Measurements from ENCODE around the gene GTF2F1. TPM values are rescaled to one million over a fixed set of nuclear protein-coding genes. Genes with fewer than 3 reads are reported as not detected.

Gene GTF2F1
- total RNA-seq, 1 experiment from 2014 or later: 59.9 TPM

DNA sequence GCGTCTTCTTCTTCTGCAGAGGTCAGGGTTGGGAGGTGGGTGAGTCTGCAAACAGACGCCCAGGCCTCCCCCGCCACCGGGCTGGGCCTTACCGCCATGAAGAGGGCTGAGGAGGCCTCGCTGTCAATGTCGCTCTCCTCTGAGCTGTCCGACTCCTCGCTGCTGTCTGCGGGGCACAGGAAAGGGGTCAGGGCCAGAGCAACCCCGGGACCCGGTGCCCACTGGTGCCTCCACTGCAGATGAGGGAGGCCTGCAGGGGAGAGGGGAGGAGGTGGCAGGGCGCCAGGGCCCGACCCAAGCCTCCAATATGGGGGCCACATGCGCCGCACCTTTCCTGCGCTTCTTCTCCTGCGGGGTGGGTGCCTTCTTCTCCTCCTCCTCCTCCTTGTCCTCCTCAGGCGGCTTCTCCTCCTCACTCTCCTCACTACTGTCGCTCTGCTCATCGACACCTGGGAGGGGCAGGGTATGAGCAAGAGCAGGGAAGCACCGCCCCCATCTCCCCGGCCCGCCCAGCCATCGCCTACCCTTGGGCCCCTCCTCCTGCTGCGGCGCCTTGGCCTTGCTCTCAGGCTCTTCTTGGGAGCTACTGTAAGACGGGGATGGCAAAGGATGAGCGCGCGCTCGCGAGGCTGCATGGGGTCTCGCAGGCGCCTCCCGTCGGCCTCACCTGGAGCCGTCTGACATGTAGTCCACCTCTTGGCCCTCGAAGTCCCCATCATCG lies 11.8 kb downstream of the GTF2F1 start:
- Histone ChIP-seq H3K27me3 (ENCODE audit: control insufficient read depth, insufficient read depth, low read length) (no peaks in the 10 kb centered on the region), H3K4me3 (ENCODE audit: insufficient read depth, low read depth, low read length) (no peak overlapping the region), H3K36me3 (replicated peaks; ENCODE audit: control insufficient read depth, insufficient read depth, low read length) (peaks cover 26% of the 10 kb centered on the region)
- peak; percentile 56 for DNase-seq

DNA sequence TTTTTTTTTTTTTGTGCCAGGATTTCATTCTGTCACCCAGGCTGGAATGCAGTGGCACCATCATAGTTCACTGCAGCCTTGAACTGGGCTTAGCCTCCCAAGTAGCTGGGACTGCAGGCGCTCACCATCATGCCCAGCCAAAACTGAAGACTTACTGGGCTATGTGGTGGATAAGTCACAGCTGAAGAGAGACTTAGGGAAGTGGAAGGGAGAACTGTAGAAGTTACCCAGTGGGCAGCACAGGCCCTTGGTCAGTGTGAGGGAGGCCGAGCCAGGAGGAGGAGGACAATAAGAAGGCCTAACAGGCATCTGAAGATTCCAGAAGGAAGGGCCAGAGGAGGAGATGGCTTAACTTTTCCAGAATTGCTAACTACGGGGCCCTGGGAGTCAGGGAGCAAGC lies 13.2 kb downstream of the GTF2F1 start:
- no peak overlapping the region for H3K4me3 ChIP-seq (ENCODE audit: insufficient read depth, low read depth, low read length)
- peaks cover 24% of the 10 kb centered on the region for H3K36me3 ChIP-seq (replicated peaks; ENCODE audit: control insufficient read depth, insufficient read depth, low read length)
- H3K27me3 ChIP-seq (ENCODE audit: control insufficient read depth, insufficient read depth, low read length): no peaks in the 10 kb centered on the region
- DNase-seq: no peak

DNA sequence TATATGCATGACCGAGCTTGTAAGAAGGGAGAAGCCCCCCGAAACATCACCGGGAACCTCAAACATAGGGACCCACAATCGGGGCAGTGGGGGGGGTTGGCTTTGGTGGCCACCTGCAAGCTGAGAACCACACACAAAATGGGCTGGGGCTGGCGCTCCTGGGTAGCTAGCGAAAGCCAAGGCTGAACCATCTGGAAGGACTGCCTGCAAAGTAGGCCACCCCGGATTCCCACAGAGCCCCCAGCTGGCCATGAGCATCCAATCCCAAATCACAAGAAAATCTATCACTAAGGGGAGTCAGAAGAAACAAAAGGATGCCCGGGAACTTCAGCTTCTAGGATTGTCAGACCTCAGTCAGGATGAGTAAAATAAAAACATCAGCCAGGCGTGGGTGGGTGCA lies 14.5 kb downstream of the GTF2F1 start:
- peak; percentile 44 for DNase-seq
- H3K4me3 ChIP-seq (ENCODE audit: insufficient read depth, low read depth, low read length): no peak overlapping the region
- H3K27me3 ChIP-seq (ENCODE audit: control insufficient read depth, insufficient read depth, low read length): no peaks in the 10 kb centered on the region
- H3K36me3 ChIP-seq (replicated peaks; ENCODE audit: control insufficient read depth, insufficient read depth, low read length): peaks cover 22% of the 10 kb centered on the region

DNA sequence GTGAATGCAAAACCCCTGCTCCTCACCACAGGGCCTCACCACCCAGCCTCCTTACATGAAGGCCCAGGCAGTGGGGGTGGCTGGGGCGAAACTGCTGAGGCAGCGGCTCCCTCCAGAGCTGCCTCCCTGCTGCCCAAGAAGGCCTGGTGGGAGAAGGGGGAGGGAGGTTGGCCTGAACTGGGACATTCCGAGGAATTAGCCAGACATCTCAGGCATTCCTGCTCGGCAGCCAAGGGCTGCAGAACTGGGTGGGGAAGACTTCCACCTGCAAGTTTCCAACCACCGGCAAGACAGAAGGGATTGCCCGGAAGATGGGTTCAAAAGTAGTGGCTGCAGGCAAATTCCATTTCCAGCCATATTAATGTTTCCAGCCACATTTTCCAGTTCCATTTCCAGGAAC lies 14.9 kb downstream of the GTF2F1 start:
- peaks cover 19% of the 10 kb centered on the region for H3K36me3 ChIP-seq (replicated peaks; ENCODE audit: control insufficient read depth, insufficient read depth, low read length)
- H3K27me3 ChIP-seq (ENCODE audit: control insufficient read depth, insufficient read depth, low read length): no peaks in the 10 kb centered on the region
- peak; percentile 58 for DNase-seq
- H3K4me3 ChIP-seq (ENCODE audit: insufficient read depth, low read depth, low read length): no peak overlapping the region

DNA sequence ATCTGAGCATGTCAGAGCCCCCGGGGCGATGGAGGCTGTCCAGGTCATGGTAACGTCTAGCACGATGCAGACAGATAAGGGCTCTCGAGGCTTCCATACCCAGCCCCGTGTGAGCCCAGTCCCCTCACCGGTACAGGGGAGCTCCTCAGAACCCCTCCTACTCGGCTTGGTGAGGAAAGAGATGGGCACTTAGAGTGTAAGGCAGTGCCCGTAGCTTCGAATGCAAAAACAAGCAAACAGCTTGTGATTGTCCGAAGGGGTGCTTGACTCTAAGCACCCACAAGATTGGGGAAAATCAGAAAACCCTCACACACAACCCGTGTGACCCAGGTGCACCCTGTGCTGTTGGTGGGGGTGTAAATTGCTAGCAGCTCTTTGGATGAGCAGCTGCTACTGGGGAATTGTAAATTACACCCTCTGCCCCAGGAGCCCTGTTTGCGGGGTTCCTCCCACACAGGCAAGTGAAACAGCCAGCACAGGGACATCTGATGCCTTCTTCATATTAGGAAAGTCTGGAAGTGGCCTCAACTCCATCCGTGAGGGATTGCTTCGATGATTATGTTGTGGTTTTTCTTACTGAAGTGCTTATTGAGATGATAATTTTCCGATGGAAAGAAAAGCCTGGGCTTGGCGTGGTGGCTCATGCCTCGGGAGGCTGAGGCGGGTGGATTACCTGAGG lies 16.3 kb downstream of the GTF2F1 start:
- Histone ChIP-seq H3K36me3 (replicated peaks; ENCODE audit: control insufficient read depth, insufficient read depth, low read length) (peaks cover 16% of the 10 kb centered on the region), H3K27me3 (ENCODE audit: control insufficient read depth, insufficient read depth, low read length) (no peaks in the 10 kb centered on the region), H3K4me3 (ENCODE audit: insufficient read depth, low read depth, low read length) (no peak overlapping the region)
- DNase-seq: peak; percentile 38

DNA sequence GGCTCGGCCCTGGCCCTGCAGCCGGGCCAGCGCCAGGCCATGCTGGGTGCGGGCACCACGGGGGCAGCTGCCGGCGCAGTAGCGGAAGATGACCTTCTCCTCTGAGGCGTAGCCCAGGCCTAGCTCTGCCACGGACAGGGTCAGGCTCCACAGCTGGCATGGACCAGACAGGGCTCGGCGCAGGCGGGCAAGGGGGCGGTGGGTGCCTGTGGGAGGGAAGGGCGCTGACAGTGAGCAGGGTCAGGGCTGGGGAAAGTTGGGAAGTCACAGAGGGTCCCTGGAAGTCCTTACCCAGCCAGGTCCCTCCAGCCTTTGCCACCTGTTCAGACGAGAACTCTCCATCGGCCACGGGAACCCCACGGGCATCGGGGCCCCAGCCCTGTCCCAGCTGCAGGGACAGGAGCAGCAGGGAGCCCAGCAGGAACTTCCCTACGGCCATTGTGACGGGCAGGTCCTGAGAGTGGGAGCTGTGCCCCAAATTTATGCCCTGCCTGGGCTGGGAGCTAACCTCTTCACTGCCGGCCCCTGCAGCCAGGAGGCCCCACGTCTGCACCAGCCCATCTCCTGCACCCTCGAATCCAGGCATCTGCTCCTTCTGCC lies 17.5 kb downstream of the GTF2F1 start, which contains the start of gene PSPN:
TSS of gene PSPN (minus strand) at position 523 of the 600 bp plus-strand sequence. CDS start at position 439, 84 bp downstream.
- no peak within 1 kb of the TSS for H3K4me3 ChIP-seq (ENCODE audit: insufficient read depth, low read depth, low read length)
- H3K27me3 ChIP-seq (ENCODE audit: control insufficient read depth, insufficient read depth, low read length): no peaks in the 10 kb centered on the region
- H3K36me3 ChIP-seq (replicated peaks; ENCODE audit: control insufficient read depth, insufficient read depth, low read length): peaks cover 11% of the 10 kb centered on the region
- DNase-seq: peak; percentile 48

DNA sequence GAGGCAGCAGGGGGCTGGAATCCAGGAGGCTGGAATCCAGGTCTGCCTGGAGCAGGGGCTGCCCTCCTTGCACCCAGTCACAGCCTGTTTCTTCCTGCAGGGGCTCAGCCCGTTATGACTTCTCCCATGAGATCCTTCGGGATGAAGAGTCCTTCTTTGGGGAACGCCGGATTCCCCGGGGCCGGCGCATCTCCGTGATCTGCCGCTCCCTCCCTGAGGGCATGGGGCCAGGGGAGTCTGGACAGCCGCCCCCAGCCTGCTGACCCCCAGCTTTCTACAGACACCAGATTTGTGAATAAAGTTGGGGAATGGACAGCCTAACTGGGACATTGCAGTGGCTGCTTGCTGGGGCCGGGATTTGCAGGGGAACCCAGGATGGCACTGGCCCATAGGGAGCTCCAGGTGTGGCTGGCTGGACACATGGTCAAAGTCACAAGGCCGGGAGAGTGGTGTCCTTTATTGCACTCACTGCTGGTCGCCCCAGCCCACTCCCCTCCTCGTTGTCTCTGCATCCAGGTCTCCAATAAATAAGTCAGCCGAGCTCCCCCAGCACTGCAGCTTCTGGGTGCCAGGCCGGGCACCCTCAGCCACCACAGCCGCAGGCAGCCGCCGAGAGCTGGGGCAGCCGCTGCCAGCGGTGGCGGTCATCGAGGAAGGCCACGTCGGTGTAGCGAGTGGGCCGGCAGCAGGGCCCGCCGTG lies 18.1 kb downstream of the GTF2F1 start:
- H3K4me3 ChIP-seq (ENCODE audit: insufficient read depth, low read depth, low read length): no peak overlapping the region

DNA sequence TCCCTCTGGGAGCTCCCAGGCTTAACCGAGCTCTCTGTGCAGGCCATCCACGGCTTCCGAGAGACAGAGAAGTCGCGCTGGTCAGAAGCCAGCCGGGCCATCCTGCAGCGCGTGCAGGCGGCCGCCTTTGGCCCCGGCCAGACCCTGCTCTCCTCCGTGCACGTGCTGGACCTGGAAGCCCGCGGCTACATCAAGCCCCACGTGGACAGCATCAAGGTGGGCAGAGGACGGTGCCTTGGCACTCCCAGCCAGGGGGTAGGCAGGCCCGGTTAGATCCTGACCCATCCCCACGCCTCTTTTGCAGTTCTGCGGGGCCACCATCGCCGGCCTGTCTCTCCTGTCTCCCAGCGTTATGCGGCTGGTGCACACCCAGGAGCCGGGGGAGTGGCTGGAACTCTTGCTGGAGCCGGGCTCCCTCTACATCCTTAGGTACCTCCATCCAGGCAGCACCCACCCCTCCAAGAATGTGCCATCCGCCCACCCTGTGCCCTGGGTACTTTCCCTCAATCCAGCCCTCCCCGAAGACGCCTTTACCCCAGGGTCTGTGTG lies 18.7 kb downstream of the GTF2F1 start:
- H3K4me3 ChIP-seq (ENCODE audit: insufficient read depth, low read depth, low read length): peak overlapping the region; percentile 37
- no peaks in the 10 kb centered on the region for H3K27me3 ChIP-seq (ENCODE audit: control insufficient read depth, insufficient read depth, low read length)
- DNase-seq: peak; percentile 49
- no peaks in the 10 kb centered on the region for H3K36me3 ChIP-seq (replicated peaks; ENCODE audit: control insufficient read depth, insufficient read depth, low read length)

More for the DNA sequence above, 18.1 kb downstream of the GTF2F1 start:
- Histone ChIP-seq H3K36me3 (replicated peaks; ENCODE audit: control insufficient read depth, insufficient read depth, low read length) (peaks cover 5% of the 10 kb centered on the region), H3K27me3 (ENCODE audit: control insufficient read depth, insufficient read depth, low read length) (no peaks in the 10 kb centered on the region)
- peak; percentile 41 for DNase-seq

DNA sequence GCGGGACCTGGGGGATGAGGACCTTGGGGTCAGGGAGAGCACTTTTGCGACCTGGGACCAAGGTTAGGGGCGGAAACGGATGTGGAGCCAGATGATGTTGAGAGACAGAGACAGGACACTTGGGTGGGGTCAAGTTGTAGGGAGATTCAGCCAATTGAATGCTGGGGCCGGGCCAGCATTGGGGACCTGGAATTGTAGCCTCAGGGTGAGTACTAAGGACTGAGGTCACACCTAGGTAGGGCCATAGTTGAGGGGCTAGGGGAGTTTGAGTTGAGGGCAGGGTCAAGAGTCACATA lies 19.2 kb downstream of the GTF2F1 start:
- no peaks in the 10 kb centered on the region for H3K27me3 ChIP-seq (ENCODE audit: control insufficient read depth, insufficient read depth, low read length)
- no peak for DNase-seq
- peak overlapping the region; percentile 37 for H3K4me3 ChIP-seq (ENCODE audit: insufficient read depth, low read depth, low read length)
- H3K36me3 ChIP-seq (replicated peaks; ENCODE audit: control insufficient read depth, insufficient read depth, low read length): no peaks in the 10 kb centered on the region

DNA sequence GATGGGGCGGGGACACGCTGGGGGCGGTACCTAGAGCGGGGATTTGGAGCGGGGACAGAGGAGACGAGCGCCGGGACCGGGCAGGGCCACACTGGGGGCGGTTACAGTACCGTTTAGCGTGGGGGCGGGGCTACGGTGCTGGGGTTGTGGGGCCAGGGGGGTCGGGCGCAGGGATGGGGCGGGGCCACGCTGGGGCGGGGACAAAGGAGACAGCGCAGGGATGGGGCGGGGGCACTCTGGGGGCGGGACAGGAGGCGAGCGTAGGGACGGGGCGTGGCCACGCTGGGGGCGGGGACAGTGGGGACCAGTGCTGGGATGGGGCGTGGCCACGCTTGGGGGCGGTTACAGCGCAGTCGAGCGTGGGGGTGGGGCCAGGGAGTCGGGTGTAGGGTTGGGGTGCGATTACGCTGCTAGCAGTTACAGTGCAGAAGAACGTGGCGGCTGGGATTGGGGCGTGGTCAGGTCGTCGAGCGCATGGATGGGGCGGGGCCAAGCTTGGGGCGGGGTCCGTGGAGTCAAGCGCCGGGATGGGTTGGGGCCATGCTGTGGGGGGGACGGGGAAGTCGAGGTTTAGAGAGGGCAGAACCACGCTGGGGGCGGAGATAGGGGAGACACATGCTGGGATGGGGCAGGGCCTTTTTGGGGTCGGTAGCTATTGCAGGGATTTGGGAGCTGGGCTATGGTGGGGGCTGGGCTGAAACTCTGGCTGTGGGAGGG lies 19.7 kb downstream of the GTF2F1 start:
- peak overlapping the region; percentile 95 for H3K4me3 ChIP-seq (ENCODE audit: insufficient read depth, low read depth, low read length)
- peak; percentile 98 for DNase-seq
- no peaks in the 10 kb centered on the region for H3K27me3 ChIP-seq (ENCODE audit: control insufficient read depth, insufficient read depth, low read length)
- H3K36me3 ChIP-seq (replicated peaks; ENCODE audit: control insufficient read depth, insufficient read depth, low read length): 0 out of 2 replicates have a peak, but pooled peaks cover 2% of the 10 kb centered on the region

DNA sequence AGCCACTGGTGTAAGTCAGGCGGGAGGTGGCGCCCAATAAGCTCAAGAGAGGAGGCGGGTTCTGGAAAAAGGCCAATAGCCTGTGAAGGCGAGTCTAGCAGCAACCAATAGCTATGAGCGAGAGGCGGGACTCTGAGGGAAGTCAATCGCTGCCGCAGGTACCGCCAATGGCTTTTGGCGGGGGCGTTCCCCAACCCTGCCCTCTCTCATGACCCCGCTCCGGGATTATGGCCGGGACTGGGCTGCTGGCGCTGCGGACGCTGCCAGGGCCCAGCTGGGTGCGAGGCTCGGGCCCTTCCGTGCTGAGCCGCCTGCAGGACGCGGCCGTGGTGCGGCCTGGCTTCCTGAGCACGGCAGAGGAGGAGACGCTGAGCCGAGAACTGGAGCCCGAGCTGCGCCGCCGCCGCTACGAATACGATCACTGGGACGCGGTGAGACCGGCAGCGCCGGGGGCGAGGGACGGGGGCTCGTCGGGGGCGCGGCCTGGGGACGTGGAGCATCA lies 20.3 kb downstream of the GTF2F1 start, which contains the start of gene ALKBH7:
TSS of gene ALKBH7 (plus strand) at position 201 of the 502 bp plus-strand sequence. CDS start at position 228, 27 bp downstream.
- Histone ChIP-seq H3K27me3 (ENCODE audit: control insufficient read depth, insufficient read depth, low read length) (no peaks in the 10 kb centered on the region), H3K36me3 (replicated peaks; ENCODE audit: control insufficient read depth, insufficient read depth, low read length) (0 out of 2 replicates have a peak, but pooled peaks cover 3% of the 10 kb centered on the region), H3K4me3 (ENCODE audit: insufficient read depth, low read depth, low read length) (peak within 1 kb of the TSS; percentile 95)
- peak; percentile 95 for DNase-seq

DNA sequence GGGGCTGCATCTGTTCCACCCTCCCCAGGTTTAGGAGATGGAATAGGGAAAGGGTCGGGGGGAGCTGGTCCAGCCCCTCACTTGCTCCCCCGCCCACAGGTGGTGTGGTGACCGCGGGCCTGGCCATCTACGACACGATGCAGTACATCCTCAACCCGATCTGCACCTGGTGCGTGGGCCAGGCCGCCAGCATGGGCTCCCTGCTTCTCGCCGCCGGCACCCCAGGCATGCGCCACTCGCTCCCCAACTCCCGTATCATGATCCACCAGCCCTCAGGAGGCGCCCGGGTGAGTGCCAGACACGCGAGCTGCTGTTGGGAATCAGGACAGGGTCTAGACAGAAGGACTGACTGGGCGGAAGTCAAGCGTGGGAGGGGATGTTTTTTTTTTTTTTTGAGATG lies 28.6 kb downstream of the GTF2F1 start:
- DNase-seq: no peak
- H3K36me3 ChIP-seq (replicated peaks; ENCODE audit: control insufficient read depth, insufficient read depth, low read length): peaks cover 18% of the 10 kb centered on the region
- H3K27me3 ChIP-seq (ENCODE audit: control insufficient read depth, insufficient read depth, low read length): no peaks in the 10 kb centered on the region
- H3K4me3 ChIP-seq (ENCODE audit: insufficient read depth, low read depth, low read length): no peak overlapping the region

DNA sequence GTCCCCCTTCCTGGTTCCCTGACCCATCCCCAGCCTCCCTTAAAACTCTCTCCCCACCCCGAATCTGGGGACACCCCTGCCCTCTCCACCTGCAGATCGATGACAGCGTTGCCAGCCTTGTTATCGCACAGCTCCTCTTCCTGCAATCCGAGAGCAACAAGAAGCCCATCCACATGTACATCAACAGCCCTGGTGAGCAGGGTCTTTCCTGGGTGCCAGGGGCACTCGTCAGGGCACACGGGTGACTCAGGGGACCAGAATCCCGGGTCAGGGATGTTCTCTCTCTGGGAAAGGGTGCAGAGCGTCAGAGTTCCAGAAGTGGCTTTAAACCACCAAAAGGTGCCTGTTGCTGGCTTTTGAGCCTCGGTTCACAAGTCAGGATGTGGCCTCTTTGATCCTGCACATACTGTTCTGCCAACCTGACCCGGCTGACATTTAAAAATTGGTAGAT lies 30.6 kb downstream of the GTF2F1 start:
- DNase-seq: no peak
- H3K4me3 ChIP-seq (ENCODE audit: insufficient read depth, low read depth, low read length): peak overlapping the region; percentile 83
- peaks cover 15% of the 10 kb centered on the region for H3K36me3 ChIP-seq (replicated peaks; ENCODE audit: control insufficient read depth, insufficient read depth, low read length)
- H3K27me3 ChIP-seq (ENCODE audit: control insufficient read depth, insufficient read depth, low read length): no peaks in the 10 kb centered on the region

DNA sequence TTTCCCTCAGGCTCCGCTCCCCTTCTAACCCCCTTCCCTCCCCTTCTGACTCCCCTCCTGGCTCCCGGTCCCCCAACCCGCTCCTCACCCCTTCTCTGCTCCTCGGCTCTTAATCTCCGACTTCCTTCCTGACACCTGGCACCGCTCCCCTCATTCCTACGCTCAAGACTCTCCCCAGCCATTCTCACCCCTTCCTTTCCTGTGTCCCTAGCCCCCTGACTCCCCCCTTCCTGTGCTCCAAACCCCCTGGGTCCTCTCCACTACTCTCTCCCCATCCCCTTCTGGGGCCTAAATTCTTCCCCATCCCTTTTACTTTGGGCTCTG lies 31.0 kb downstream of the GTF2F1 start:
- peaks cover 15% of the 10 kb centered on the region for H3K36me3 ChIP-seq (replicated peaks; ENCODE audit: control insufficient read depth, insufficient read depth, low read length)
- no peaks in the 10 kb centered on the region for H3K27me3 ChIP-seq (ENCODE audit: control insufficient read depth, insufficient read depth, low read length)
- H3K4me3 ChIP-seq (ENCODE audit: insufficient read depth, low read depth, low read length): peak overlapping the region; percentile 83
- DNase-seq: no peak

Data from H7 (cell line).